Thymus (tissue), 11 donors: ENCODE data around the gene UPF3A. TPM values are rescaled to one million over a fixed set of nuclear protein-coding genes. Genes with fewer than 3 reads are reported as not detected.
"Not testable (repeated sequence)": the region's sequence is repeated elsewhere in the genome, so short reads cannot be mapped to it uniquely, and the experiment has no call there.

Source experiments
- DNase-seq, 9 donors: peaks; one replicate each; pipeline ENCODE4 v3.0.0-alpha.2; 2013; ENCODE audit warnings: low spot score in 9 of 9, low read depth in 6 of 9, missing footprints in 1 of 9
- H3K27ac ChIP-seq, 2 donors: one replicate each; pipeline ENCODE4 v1.5.1; 2013; ENCODE audit warnings: control low read depth in 1 of 2, low read depth in 1 of 2, low read length in 1 of 2, mild to moderate bottlenecking in 1 of 2, moderate library complexity in 1 of 2
- H3K27me3 ChIP-seq, 2 donors: one replicate each; pipeline ENCODE4 v1.5.1; 2013; ENCODE audit warnings: low read length in 1 of 2; ENCODE audit not compliant: control insufficient read depth in 2 of 2, insufficient read depth in 1 of 2
- H3K36me3 ChIP-seq, 2 donors: one replicate each; pipeline ENCODE4 v1.5.1; 2013; ENCODE audit warnings: low read length in 1 of 2, mild to moderate bottlenecking in 1 of 2, moderate library complexity in 1 of 2; ENCODE audit not compliant: control insufficient read depth in 2 of 2, insufficient read depth in 2 of 2
- H3K4me1 ChIP-seq, 2 donors: one replicate each; pipeline ENCODE4 v1.5.1; 2013; ENCODE audit warnings: low read length in 2 of 2; ENCODE audit not compliant: control insufficient read depth in 2 of 2, insufficient read depth in 2 of 2
- H3K4me3 ChIP-seq, 2 donors: one replicate each; pipeline ENCODE4 v1.5.1; 2013; ENCODE audit warnings: low read length in 2 of 2, control low read depth in 1 of 2, mild to moderate bottlenecking in 1 of 2
- H3K9me3 ChIP-seq, 2 donors: one replicate each; pipeline ENCODE4 v1.5.1; 2013; ENCODE audit warnings: low read length in 1 of 2, mild to moderate bottlenecking in 1 of 2; ENCODE audit not compliant: control insufficient read depth in 2 of 2, insufficient read depth in 1 of 2
- WGBS: extraction: QIAGEN DNeasy Blood & Tissue Kit; methylation state at CpG from one replicate; pipeline ENCODE4 v1.1.7; 2013; 5-methylcytosine and 5-hydroxymethylcytosine counted together
- polyA plus RNA-seq: library from polyadenylated mRNA; stranded (reverse); fragments of 200-250 nt; gene quantifications from one replicate; pipeline ENCODE4 v1.2.3, GENCODE V29; 2013
- total RNA-seq: library from RNA; stranded (reverse); fragments of 120-200 nt; gene quantifications from one replicate; pipeline ENCODE4 v1.2.4, GENCODE V29; 2013
- donor health status: healthy.

Gene UPF3A
- total and polyA plus RNA-seq, 2 donors, result 28.2 to 81.0 TPM

- H3K27ac ChIP-seq, result no peak overlapping the region
- no peak for DNase-seq
- H3K27me3 ChIP-seq, result no peaks in the 10 kb centered on the region
- no peaks in the 10 kb centered on the region for H3K4me1 ChIP-seq
- H3K36me3 ChIP-seq, result peaks cover 57 to 93% of the 10 kb centered on the region in 2 donors
- WGBS, result 79% methylated on average over 6 of the region's 6 CpGs
- H3K9me3 ChIP-seq, result no peaks in the 10 kb centered on the region
- no peak overlapping the region for H3K4me3 ChIP-seq
Observed at GRCh38 chr13:114241918-114242317, 39.5 kb upstream of the UPF3A start.

GRCh38 chr13:114243971-114244370, 37.4 kb upstream of the UPF3A start:
- H3K36me3 ChIP-seq, result peaks cover 55 to 95% of the 10 kb centered on the region in 2 donors
- H3K4me3 ChIP-seq, result no peak overlapping the region
- no peaks in the 10 kb centered on the region for H3K9me3 ChIP-seq
- DNase-seq, result no peak
- no peaks in the 10 kb centered on the region for H3K4me1 ChIP-seq
- WGBS, result 99% methylated on average over 3 of the region's 3 CpGs
- no peak overlapping the region for H3K27ac ChIP-seq
- H3K27me3 ChIP-seq, result no peaks in the 10 kb centered on the region

- no peak for DNase-seq
- H3K4me1 ChIP-seq, result no peaks in the 10 kb centered on the region
- H3K36me3 ChIP-seq, result peaks cover 52 to 94% of the 10 kb centered on the region in 2 donors
- H3K27me3 ChIP-seq, result no peaks in the 10 kb centered on the region
- H3K4me3 ChIP-seq, result no peak overlapping the region
- WGBS, result 86% methylated on average over 5 of the region's 5 CpGs
- H3K27ac ChIP-seq, result no peak overlapping the region
- no peaks in the 10 kb centered on the region for H3K9me3 ChIP-seq
Observed at GRCh38 chr13:114244637-114245036, 36.8 kb upstream of the UPF3A start.

- Histone ChIP-seq H3K27ac (no peak overlapping the region), H3K36me3 (peaks cover 51 to 93% of the 10 kb centered on the region in 2 donors), H3K9me3 (no peaks in the 10 kb centered on the region), H3K27me3 (no peaks in the 10 kb centered on the region), H3K4me3 (no peak overlapping the region), H3K4me1 (no peaks in the 10 kb centered on the region)
- no peak for DNase-seq
- WGBS, result 82% methylated on average over 3 of the region's 3 CpGs
Observed at GRCh38 chr13:114248011-114248410, 33.4 kb upstream of the UPF3A start.

GRCh38 chr13:114249077-114249476, 32.3 kb upstream of the UPF3A start:
- Histone ChIP-seq H3K9me3 (no peaks in the 10 kb centered on the region), H3K27me3 (no peaks in the 10 kb centered on the region), H3K27ac (no peak overlapping the region), H3K4me1 (no peaks in the 10 kb centered on the region), H3K36me3 (peaks cover 47 to 89% of the 10 kb centered on the region in 2 donors), H3K4me3 (no peak overlapping the region)
- 96% methylated on average over 7 of the region's 7 CpGs for WGBS
- no peak for DNase-seq

GRCh38 chr13:114251639-114252440, 29.6 kb upstream of the UPF3A start:
- not testable (repeated sequence) for H3K4me1 ChIP-seq, H3K27ac ChIP-seq, H3K9me3 ChIP-seq, H3K4me3 ChIP-seq, H3K27me3 ChIP-seq, DNase-seq
- 96% methylated on average over 1 of the region's 1 CpG for WGBS
- H3K36me3 ChIP-seq, result peaks cover 38 to 87% of the 10 kb centered on the region in 2 donors

GRCh38 chr13:114256547-114256946, 24.9 kb upstream of the UPF3A start:
- Histone ChIP-seq H3K4me1 (peaks cover 3 to 18% of the 10 kb centered on the region in 2 donors), H3K4me3 (no peak overlapping the region), H3K36me3 (peaks cover 36 to 87% of the 10 kb centered on the region in 2 donors), H3K9me3 (no peaks in the 10 kb centered on the region), H3K27me3 (no peaks in the 10 kb centered on the region), H3K27ac (no peak overlapping the region)
- 77% methylated on average over 1 of the region's 1 CpG for WGBS
- no peak for DNase-seq

- peaks cover 33 to 88% of the 10 kb centered on the region in 2 donors for H3K36me3 ChIP-seq
Observed at GRCh38 chr13:114257014-114257413, 24.4 kb upstream of the UPF3A start.

GRCh38 chr13:114258589-114258988, 22.8 kb upstream of the UPF3A start:
- 99% methylated on average over 8 of the region's 8 CpGs for WGBS
- H3K36me3 ChIP-seq, result peaks cover 45 to 92% of the 10 kb centered on the region in 2 donors
- peaks cover 8 to 32% of the 10 kb centered on the region in 2 donors for H3K4me1 ChIP-seq
- no peak overlapping the region for H3K27ac ChIP-seq
- DNase-seq, result no peak
- no peaks in the 10 kb centered on the region for H3K9me3 ChIP-seq
- no peak overlapping the region for H3K4me3 ChIP-seq
- H3K27me3 ChIP-seq, result no peaks in the 10 kb centered on the region

More at GRCh38 chr13:114257014-114257413, 24.4 kb upstream of the UPF3A start:
- Histone ChIP-seq H3K9me3 (no peaks in the 10 kb centered on the region), H3K4me3 (no peak overlapping the region), H3K27me3 (no peaks in the 10 kb centered on the region), H3K4me1 (peaks cover 3 to 19% of the 10 kb centered on the region in 2 donors), H3K27ac (no peak overlapping the region)
- 99% methylated on average over 4 of the region's 4 CpGs for WGBS
- DNase-seq, result no peak
